ENCODE measurements around the gene ORMDL3.
"Not testable (repeated sequence)": the region's sequence is repeated elsewhere in the genome, so short reads cannot be mapped to it uniquely, and the experiment has no call there.

ORMDL3 gene

DNA sequence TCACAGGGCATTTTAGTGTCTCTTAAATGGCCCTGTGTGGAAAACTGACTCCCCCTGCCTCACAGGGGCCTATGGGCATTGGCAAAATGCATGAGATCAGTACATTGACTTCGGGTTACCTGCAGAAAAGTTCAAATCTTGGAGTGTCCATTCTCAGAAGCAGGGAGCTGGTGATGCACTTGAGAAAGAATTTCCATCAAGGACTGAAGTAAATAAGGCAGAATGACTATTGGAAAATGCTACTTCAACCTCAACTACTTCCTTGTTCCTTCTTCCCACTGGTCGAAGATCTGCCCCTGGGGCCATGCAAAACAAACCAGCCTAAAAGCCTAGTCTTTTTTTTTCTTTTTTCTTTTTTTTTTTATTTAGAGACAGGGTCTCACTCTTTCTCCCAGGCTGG lies 21.6 kb upstream of the ORMDL3 start:
- DNase-seq (ENCODE audit: low read depth) = no peak

DNA sequence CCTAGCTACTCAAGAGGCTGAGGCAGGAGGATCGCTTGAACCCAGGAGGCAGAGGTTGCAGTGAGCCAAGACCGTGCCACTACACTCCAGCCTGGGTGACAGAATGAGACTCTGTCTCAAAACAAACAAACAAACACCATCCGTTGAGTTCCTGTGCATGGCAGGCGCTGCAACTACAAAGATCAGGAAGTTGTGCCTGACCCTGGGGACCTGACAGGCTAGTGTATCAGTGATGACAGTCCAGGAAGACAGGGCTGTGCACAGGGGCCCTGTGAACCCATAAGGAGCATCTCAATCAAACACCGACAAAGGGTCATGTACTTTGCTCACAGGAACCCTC lies 21.1 kb upstream of the ORMDL3 start:
- not testable (repeated sequence) for DNase-seq (ENCODE audit: low read depth)

DNA sequence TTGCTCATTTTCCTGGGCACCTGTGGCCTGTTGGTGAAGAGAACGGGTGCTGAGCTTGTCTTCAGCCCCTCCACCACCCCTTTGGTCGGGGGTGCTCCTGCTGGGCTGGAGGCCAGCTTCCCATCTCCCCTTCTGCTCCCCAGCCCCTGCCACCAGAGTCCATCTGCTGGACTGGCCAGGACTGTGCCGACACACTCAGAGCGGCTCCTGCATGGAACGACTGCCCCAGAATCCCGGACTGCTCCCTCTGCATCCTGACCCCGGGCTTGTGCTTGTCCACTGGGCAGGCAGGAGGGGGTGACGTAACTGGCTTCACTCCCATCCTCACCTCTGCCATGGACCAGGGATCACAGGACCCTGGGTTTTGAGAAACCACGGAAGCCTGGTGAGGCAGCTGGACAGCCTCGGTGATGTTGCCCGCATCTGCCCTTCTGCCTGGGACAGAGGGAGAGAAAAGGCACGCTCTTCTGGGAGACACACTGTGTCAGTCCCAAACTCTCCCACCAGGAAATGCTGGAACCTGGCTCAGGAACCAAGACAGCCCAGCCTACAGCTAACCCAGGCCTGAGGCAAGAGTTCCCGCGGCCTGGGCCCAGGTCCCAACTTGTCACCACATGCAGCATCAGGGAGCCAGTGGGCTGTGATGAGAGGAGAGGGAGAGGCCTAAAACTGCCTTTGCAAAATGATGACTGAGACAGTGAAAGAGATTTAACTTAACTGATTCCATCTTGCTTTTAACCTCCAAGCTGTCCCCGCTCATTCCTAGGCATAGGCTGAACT lies 19.3 kb upstream of the ORMDL3 start:
- no peak for DNase-seq (ENCODE audit: low read depth)

- DNase-seq (ENCODE audit: low read depth) = no peak
Measured at GRCh38 chr17:39944393-39944711, 17.0 kb upstream of the ORMDL3 start.

DNA sequence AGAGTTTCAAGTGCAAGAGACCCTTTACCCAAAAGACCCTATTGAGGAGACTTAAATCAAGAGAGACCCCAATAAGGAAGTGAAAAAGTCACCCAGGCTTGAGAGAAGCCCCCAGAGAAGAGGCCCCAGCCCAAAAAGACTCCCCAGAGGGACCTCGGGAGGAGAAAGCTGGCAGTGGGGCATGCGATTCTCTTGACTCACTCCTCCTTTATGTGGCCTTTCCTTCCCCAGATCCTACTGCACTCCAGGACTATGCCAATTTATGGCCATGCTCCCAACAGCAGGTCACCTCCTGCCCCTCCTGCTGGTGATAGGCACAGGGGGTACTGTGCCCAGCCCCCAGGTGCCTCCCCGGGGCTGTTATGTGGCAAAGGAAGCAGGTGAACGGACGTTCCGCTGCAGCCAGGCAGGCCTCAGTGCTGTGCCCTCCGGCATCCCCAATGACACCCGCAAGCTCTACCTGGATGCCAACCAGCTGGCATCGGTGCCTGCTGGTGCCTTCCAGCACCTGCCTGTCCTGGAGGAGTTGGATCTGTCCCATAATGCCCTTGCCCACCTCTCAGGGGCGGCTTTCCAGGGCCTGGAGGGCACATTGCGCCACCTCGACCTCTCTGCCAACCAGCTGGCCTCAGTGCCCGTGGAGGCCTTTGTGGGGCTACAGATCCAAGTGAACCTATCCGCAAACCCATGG lies 16.4 kb upstream of the ORMDL3 start:
- DNase-seq (ENCODE audit: low read depth) = no peak

GRCh38 chr17:39939588-39940419 lies 12.4 kb upstream of the ORMDL3 start:
- DNase-seq (ENCODE audit: low read depth) = peak; percentile 86

GRCh38 chr17:39939106-39939505 lies 11.7 kb upstream of the ORMDL3 start:
- DNase-seq (ENCODE audit: low read depth) = no peak

GRCh38 chr17:39938140-39938869 lies 10.9 kb upstream of the ORMDL3 start:
- no peak for DNase-seq (ENCODE audit: low read depth)

DNA sequence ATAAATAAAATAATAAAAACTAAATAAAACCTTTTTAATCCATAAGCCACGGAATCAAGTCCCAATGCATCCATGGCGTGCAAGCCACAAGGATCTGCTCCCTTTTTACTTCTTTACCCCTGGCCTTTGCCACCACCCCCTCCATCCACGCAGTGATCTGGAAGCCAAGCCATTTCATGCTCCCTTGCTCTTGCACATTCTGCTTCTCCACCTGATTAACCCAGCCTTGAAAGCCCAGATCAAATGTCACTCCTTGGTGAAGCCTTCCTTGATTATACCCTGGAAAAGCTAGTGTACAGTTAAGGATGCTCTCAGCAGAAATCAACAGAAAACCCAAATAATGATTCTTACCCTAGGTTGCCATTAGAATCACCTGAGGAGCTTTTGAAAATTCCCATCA lies 10.0 kb upstream of the ORMDL3 start:
- no peak for DNase-seq (ENCODE audit: low read depth)

GRCh38 chr17:39935909-39936308 lies 8.5 kb upstream of the ORMDL3 start:
- no peak for DNase-seq (ENCODE audit: low read depth)

DNA sequence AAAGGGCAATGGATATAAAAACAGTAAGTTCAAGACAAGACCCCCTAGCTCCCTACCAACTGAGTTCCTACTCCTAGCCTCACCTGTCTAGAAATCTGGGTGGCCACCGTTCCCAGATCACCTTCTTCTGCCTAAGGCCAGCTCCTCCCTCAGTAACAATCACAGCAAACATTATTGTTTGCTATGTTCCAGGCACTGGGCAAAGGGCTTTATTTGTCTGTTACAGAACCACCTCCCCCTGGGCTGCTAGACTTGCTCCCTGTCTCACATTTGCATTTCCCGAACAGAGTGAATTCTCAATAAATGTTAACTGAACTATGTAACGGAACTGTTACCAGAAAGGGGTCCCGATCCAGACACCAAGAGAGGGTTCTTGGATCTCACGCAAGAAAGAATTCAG lies 6.9 kb upstream of the ORMDL3 start:
- no peak for DNase-seq (ENCODE audit: low read depth)

DNA sequence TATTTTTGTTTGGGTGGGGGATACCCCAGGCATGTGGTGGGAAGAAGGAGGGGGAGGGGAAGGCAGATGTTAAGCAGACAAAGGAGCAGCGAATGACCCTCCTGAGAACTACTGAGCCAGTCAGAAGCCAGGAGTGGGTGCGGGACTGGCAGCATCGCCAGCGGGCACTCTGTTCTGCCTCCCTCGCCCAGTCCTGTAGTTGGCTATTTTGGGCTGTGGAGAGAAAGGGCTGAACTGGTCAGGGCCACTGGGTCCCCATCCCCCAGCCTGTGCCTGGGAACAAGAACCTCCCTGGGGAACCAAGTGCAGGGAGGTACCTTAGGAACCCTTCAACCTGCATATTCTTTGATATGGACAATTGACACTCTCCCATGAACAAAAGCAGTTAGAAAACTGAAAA lies 6.5 kb upstream of the ORMDL3 start:
- DNase-seq (ENCODE audit: low read depth) = no peak

DNA sequence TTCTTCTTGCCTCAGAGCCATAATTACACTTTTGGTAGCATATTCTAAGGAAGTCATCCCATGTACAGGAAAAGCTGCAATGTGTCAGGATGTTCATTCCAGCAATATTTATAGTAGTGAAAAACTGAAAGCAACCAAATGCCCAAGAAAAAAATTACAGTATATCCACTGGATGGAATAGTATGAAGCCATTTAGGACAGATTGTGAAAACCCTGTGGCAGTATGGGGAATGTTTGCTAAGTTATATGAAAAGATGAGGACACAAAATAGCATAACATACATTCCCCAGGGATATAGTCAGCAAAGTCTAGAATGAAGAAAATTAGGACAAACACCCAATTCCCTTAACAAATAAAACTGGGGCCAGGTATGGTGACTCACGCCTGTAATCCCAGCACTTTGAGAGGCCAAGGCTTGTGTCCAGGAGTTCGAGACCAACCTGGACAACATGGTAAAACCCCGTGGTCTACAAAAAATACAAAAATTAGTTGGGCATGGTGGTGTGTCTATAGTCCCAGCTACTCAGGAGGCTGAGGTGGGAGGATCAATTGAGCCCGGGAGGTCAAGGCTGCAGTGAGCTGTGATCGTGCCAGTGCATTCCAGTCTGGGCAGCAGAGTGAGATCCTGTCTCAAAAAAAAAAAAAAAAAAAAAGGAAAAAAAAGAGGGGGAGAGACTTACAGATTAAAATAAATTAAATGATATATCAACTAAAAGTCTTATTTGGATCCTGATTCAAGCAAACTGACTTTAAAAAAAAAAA lies 2.4 kb upstream of the ORMDL3 start:
- DNase-seq (ENCODE audit: low read depth) = peak; percentile 71

DNA sequence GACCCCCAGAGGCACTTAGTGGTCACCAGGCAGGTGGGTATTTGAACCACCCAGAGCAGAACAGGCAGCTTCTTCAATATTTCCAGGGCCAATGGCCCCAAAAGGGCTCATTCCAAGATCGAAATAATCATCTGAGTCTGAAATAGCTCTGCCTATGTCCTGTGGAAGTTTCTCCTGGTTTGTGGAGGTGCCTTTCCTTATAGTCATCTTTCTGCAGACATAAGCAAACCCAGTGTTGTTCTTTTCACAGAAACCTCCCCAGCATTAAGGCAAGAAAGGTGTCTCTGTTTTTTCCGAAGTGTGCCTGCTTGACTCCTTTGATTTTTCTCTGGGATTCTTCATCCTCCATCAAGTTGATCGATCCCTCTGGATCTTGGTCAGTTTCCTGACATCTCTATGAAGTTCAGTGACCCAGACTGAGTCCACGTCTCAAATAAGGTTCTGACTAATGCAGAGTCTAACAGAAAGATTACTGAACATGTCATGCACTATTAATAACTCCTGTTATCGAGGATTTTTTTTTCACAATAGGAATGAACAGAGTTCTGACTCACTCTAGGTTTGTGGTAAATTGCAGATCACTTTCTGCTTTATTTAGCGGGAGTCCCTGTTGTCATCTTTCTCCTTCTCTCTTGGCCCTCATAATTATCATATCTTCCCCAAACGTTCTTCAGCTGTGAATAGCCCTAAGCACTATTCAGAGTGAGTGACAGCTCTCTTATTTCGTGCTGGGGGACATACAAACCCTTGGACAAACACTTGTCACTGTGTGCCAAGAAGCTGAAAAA lies 1.7 kb upstream of the ORMDL3 start:
- peak; percentile 91 for DNase-seq (ENCODE audit: low read depth)

GRCh38 chr17:39927929-39928857 lies 792 bp upstream of the ORMDL3 start:
- no peak for DNase-seq (ENCODE audit: low read depth)

DNA sequence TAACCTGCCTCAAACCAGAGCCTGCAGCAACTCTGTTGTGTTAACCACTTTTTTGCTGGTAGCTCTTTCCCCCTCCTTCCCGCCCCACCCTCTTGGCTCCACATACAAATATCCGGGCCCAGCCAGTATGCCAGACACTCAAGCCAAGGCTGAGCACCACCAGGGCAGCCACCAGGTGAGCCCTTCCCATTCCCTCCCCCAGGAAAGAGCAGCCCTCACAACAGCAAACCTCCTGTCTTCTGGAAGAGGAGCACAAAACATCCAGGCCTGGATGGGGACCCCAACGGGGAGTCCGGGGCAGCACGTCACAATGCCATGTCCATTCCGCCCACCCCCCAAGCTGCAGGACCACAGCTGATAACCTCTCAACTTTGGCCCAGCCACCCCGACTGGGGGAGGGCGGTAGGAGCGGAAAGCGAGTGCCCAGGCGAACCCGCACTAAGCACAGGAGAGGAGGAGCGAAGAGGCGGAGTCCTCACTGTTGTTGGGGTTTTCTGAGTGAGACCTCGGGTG lies 757 bp downstream of the ORMDL3 start:
- no peak for DNase-seq (ENCODE audit: low read depth)

DNA sequence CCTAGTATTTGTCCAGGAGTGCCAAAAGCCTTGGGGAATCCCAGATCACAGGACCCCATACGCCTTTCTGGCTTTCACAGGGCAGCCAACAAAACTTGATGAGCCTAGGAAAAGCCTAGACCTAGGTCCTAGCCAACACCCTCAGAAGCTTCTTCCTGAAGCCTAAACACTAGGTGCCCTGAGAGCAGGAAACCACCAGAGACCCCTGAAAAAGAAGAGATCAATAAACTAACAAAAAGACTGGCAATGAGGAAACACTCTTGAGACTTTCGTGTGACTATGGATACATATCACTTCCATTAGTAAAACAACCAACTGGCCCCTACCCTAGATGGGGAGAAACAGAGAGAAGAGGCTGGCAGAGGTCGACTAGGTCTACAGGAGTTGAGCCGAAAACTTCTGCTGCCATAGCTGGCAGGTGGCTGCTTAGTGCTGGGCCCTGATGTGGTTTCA lies 1.2 kb downstream of the ORMDL3 start:
- no peak for DNase-seq (ENCODE audit: low read depth)

DNA sequence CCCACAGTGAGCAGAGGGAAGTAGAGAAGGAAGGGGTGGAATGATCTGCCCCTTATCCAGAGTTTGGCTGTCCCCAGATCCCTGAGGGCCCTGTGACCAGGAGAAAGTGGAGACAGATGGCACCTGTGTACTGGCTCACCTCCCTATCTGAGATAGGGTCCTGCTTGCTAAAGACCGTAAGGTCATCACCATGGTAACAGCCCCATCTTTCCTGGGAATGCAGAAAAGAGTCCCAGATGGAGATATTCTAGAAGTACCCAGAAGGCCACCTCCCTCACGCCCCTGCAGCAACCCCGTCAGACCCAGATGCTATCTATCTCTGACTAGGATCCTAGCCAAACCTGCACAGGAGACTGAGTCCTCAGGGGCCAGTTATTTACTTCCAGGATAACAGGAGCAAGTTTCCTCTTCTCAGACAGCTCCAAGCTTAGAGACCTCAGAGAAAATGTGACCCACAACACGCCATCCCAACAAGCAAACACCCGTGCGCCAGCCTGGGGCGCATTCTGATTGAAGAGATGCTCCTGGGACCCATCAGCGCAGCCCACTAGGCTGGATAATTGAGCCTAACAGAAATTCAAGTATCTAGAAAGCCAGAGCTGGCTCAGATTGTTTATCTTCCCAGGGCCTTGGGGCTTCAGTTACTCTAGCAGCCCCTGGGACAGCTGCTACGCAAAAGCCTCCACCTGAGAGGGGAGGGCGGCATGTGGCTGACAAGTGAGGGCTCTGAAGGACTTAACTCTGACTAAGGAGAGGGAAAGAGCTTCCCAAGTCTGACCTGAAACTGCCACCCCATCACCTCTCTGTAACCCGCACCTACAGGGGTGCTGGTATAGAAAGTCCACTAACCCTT lies 1.9 kb downstream of the ORMDL3 start:
- DNase-seq (ENCODE audit: low read depth) = no peak

GRCh38 chr17:39924691-39925055 lies 2.7 kb downstream of the ORMDL3 start:
- no peak for DNase-seq (ENCODE audit: low read depth)
